H1 (cell line): ENCODE data around the gene CKAP4. TPM values are rescaled to one million over a fixed set of nuclear protein-coding genes. Genes with fewer than 3 reads are reported as not detected.

ENCODE experiments used
- HDAC6 ChIP-seq: IDR thresholded peaks from one replicate; pipeline ENCODE4 v1.7.1; 2012; ENCODE audit warnings: low read depth, mild to moderate bottlenecking, inconsistent platforms, low read length, moderate library complexity
- JUND ChIP-seq: IDR thresholded peaks from 2 replicates; pipeline ENCODE4 v1.6.1; 2011; ENCODE audit warnings: mild to moderate bottlenecking, improper control_type of control experiment, low read length
- SAP30 ChIP-seq: fragments of 300-600 bp; sonication (generic); IDR thresholded peaks from 2 replicates; pipeline ENCODE4 v1.7.1; 2012; ENCODE audit warnings: low read length, moderate library complexity, mild to moderate bottlenecking, inconsistent platforms; ENCODE audit not compliant: insufficient read depth, insufficient replicate concordance
- SIRT6 ChIP-seq: IDR thresholded peaks from one replicate; pipeline ENCODE4 v1.7.1; 2012; ENCODE audit warnings: low read length, inconsistent platforms
- SP2 ChIP-seq: IDR thresholded peaks from 2 replicates; pipeline ENCODE4 v1.6.1; 2012; ENCODE audit warnings: mild to moderate bottlenecking, low read length, inconsistent platforms
- polyA plus RNA-seq, 7 experiments: library from polyadenylated mRNA; depleted of rRNA in 3 of 7; stranded (reverse) in 5 of 7; unstranded in 2 of 7; fragments of >200 nt in 5 of 7; fragments of 200-250 nt in 2 of 7; gene quantifications; 1 replicate in 5 of 7; 2 replicates in 1 of 7; 4 replicates in 1 of 7; pipeline versions ENCODE4 v1.2.1 to v1.2.3, GENCODE V29; 2011 to 2013; ENCODE audit warnings: missing spikeins in 2 of 7, mixed read lengths in 2 of 7
- total RNA-seq: library from RNA; stranded (reverse); fragmentation: NEBNext Ultra II Directional; extraction: Animal tissue kit (Norgen Biotek cat#: 25700); gene quantifications from 2 replicates; pipeline ENCODE4 v1.2.1, GENCODE V29; 2021
- TF ChIP-seq, protein P1 (sequence below): IDR thresholded peaks from 2 replicates; pipeline ENCODE4 v1.6.1; 2012; ENCODE audit warnings: low read length, inconsistent platforms

The CKAP4 gene
- total and polyA plus RNA-seq, 2 of the 8 experiments (the other 6 are each of a cell fraction or from before 2014, with no cell fraction given), result 35.8 to 80.7 TPM

DNA sequence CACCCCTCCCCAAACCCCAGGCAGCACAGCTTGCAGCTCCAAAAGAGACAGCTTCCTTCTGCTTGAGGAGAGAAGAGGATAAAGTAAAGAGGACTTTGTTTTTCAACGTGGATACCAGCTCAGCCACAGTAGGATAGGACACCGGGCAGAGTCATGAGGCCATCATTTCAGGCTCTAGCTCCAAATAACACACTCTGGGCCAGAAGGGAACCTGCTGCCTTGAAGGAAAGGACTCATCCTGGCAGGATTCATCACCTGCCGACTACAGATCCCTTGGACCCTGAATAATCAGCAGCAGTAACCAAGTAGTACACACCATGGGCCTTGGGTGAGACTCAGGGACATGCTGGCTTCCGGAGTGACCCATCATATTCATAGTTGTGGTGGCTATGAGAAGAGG lies 10.4 kb upstream of the CKAP4 start (continued):
- TF ChIP-seq, protein P1, sequence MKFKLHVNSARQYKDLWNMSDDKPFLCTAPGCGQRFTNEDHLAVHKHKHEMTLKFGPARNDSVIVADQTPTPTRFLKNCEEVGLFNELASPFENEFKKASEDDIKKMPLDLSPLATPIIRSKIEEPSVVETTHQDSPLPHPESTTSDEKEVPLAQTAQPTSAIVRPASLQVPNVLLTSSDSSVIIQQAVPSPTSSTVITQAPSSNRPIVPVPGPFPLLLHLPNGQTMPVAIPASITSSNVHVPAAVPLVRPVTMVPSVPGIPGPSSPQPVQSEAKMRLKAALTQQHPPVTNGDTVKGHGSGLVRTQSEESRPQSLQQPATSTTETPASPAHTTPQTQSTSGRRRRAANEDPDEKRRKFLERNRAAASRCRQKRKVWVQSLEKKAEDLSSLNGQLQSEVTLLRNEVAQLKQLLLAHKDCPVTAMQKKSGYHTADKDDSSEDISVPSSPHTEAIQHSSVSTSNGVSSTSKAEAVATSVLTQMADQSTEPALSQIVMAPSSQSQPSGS, result no peak
- no peak for TF ChIP-seq SP2
- no peak for TF ChIP-seq JUND
- no peak for TF ChIP-seq SAP30
- no peak for TF ChIP-seq SIRT6
- no peak for TF ChIP-seq HDAC6
